GM23248 (cell line): ENCODE data around the gene ZSWIM3. TPM values are rescaled to one million over a fixed set of nuclear protein-coding genes. Genes with fewer than 3 reads are reported as not detected.

Experiments
- DNase-seq: peaks from one replicate; pipeline ENCODE4 v3.0.0-alpha.2; 2015
- H2AFZ ChIP-seq: fragments of 200-600 bp; sonication (generic); 2 replicates; pipeline ENCODE4 v1.6.1; 2016; ENCODE audit warnings: antibody characterized with exemption
- H3F3A ChIP-seq: fragments of 200-600 bp; sonication (generic); 2 replicates; pipeline ENCODE4 v1.6.1; 2016; ENCODE audit warnings: mild to moderate bottlenecking, antibody characterized with exemption, mixed run types; ENCODE audit not compliant: insufficient read depth
- H3K27ac ChIP-seq: fragments of 200-600 bp; sonication (generic); 2 replicates; pipeline ENCODE4 v1.5.1; 2016; ENCODE audit warnings: mild to moderate bottlenecking
- H3K27me3 ChIP-seq: fragments of 200-600 bp; sonication (generic); replicated peaks from 2 replicates; pipeline ENCODE4 v1.6.1; 2016; ENCODE audit warnings: mild to moderate bottlenecking; ENCODE audit not compliant: insufficient read depth
- H3K36me3 ChIP-seq: fragments of 200-600 bp; sonication (generic); 2 replicates; pipeline ENCODE4 v1.6.1; 2016; ENCODE audit warnings: low read depth, mild to moderate bottlenecking
- H3K4me1 ChIP-seq: fragments of 200-600 bp; sonication (generic); 2 replicates; pipeline ENCODE4 v1.6.1; 2016; ENCODE audit warnings: mild to moderate bottlenecking; ENCODE audit not compliant: insufficient read depth
- H3K4me2 ChIP-seq: fragments of 200-600 bp; sonication (generic); one replicate; pipeline ENCODE4 v1.6.1; 2016; ENCODE audit warnings: mild to moderate bottlenecking; ENCODE audit not compliant: unreplicated experiment
- H3K4me3 ChIP-seq: fragments of 200-600 bp; sonication (generic); 2 replicates; pipeline ENCODE4 v1.5.1; 2016; ENCODE audit warnings: mild to moderate bottlenecking
- H3K79me2 ChIP-seq: fragments of 200-600 bp; sonication (generic); 2 replicates; pipeline ENCODE4 v1.6.1; 2016; ENCODE audit warnings: mild to moderate bottlenecking; ENCODE audit not compliant: insufficient read depth
- H3K9ac ChIP-seq: fragments of 200-600 bp; sonication (generic); 2 replicates; pipeline ENCODE4 v1.6.1; 2016; ENCODE audit warnings: mild to moderate bottlenecking
- H3K9me2 ChIP-seq: fragments of 200-600 bp; sonication (generic); 2 replicates; pipeline ENCODE4 v1.6.1; 2016; ENCODE audit warnings: mixed run types, mild to moderate bottlenecking, moderate library complexity; ENCODE audit not compliant: insufficient read depth
- H3K9me3 ChIP-seq: fragments of 200-600 bp; sonication (generic); one replicate; pipeline ENCODE4 v1.6.1; 2017; ENCODE audit warnings: low read depth
- H4K20me1 ChIP-seq: fragments of 200-600 bp; sonication (generic); 2 replicates; pipeline ENCODE4 v1.6.0; 2016; ENCODE audit not compliant: insufficient read depth
- EZH2 ChIP-seq: fragments of 200-600 bp; sonication (generic); IDR thresholded peaks from 2 replicates; pipeline ENCODE4 v1.6.1; 2018; ENCODE audit warnings: antibody characterized with exemption, mild to moderate bottlenecking; ENCODE audit not compliant: insufficient read depth, poor library complexity, severe bottlenecking
- EZH2phosphoT487 ChIP-seq: fragments of 200-600 bp; sonication (generic); IDR thresholded peaks from 2 replicates; pipeline ENCODE4 v1.6.1; 2018; ENCODE audit warnings: antibody characterized with exemption, moderate library complexity, mild to moderate bottlenecking, low read depth; ENCODE audit not compliant: insufficient read depth
- WGBS, 2 experiments: methylation state at CpG; one replicate each; pipeline ENCODE4 v1.1.6; 2015 to 2017; ENCODE audit warnings: low lambda C conversion rate in 2 of 2, low coverage in 1 of 2; ENCODE audit errors: missing lambda C conversion rate in 2 of 2; 5-methylcytosine and 5-hydroxymethylcytosine counted together
- in situ Hi-C: fragments of 300-500 bp; cut with MboI; formaldehyde crosslinking; loops from 2 replicates; pipeline ENCODE4 v1.15.0; 2020
- polyA plus RNA-seq: library from polyadenylated mRNA; unstranded; fragments of >200 nt; fragmentation: Nextera tagmentation; extraction: Ambion mirVana; gene quantifications from 2 replicates; pipeline ENCODE4 v1.2.1, GENCODE V29; 2016
- total RNA-seq: library from RNA; depleted of rRNA; stranded (reverse); fragments of >200 nt; shearing (Covaris generic); gene quantifications from 2 replicates; pipeline ENCODE4 v1.2.3, GENCODE V29; 2014

The ZSWIM3 gene
- total and polyA plus RNA-seq, 2 experiments from 2014 or later: 1.9 to 4.3 TPM

GRCh38 chr20:45918182-45918737 lies 60.8 kb downstream of the ZSWIM3 start:
- Histone ChIP-seq H3K4me3 (no peak overlapping the region), H3K36me3 (no peaks in the 10 kb centered on the region), H3K4me2 (no peak overlapping the region), H3K9ac (no peak overlapping the region), H3F3A (peaks cover 5% of the 10 kb centered on the region; the same call in 1 of the 2 replicates), H3K9me2 (no peaks in the 10 kb centered on the region), H3K79me2 (no peaks in the 10 kb centered on the region), H3K27ac (no peak overlapping the region), H3K27me3 (no peaks in the 10 kb centered on the region), H3K9me3 (no peaks in the 10 kb centered on the region), H4K20me1 (no peaks in the 10 kb centered on the region), H3K4me1 (peaks cover 6% of the 10 kb centered on the region), H2AFZ (peak overlapping the region; percentile 35)
- no peak for DNase-seq
- WGBS, 2 experiments: 47 to 55% methylated on average over 4 to 5 of the region's 5 CpGs
- in situ Hi-C loops: no loop called here
- TF ChIP-seq EZH2phosphoT487 (no peak), EZH2 (no peak)

GRCh38 chr20:45918779-45919537 lies 61.5 kb downstream of the ZSWIM3 start:
- Histone ChIP-seq H3K4me2 (no peak overlapping the region), H3K4me1 (peaks cover 6% of the 10 kb centered on the region), H3K79me2 (no peaks in the 10 kb centered on the region), H2AFZ (peak overlapping the region; percentile 35; the same call in 1 of the 2 replicates), H3K36me3 (no peaks in the 10 kb centered on the region), H3K27me3 (no peaks in the 10 kb centered on the region), H4K20me1 (no peaks in the 10 kb centered on the region), H3K4me3 (no peak overlapping the region), H3K9me3 (no peaks in the 10 kb centered on the region), H3K9me2 (no peaks in the 10 kb centered on the region), H3K27ac (no peak overlapping the region), H3F3A (peaks cover 5% of the 10 kb centered on the region; the same call in 1 of the 2 replicates), H3K9ac (no peak overlapping the region)
- no peak for DNase-seq
- WGBS, 2 experiments: 78 to 82% methylated on average over 12 of the region's 12 CpGs
- TF ChIP-seq EZH2phosphoT487 (no peak), EZH2 (no peak)
- in situ Hi-C loops: no loop called here

GRCh38 chr20:45919542-45920399 lies 62.4 kb downstream of the ZSWIM3 start:
- H3K9ac ChIP-seq: no peak overlapping the region
- H3F3A ChIP-seq: peaks cover 5% of the 10 kb centered on the region; the same call in 1 of the 2 replicates
- H3K9me2 ChIP-seq: no peaks in the 10 kb centered on the region
- no peak overlapping the region for H3K27ac ChIP-seq
- H3K4me3 ChIP-seq: no peak overlapping the region
- H3K4me2 ChIP-seq: no peak overlapping the region
- TF ChIP-seq EZH2 (no peak), EZH2phosphoT487 (no peak)
- peaks cover 6% of the 10 kb centered on the region for H3K4me1 ChIP-seq
- H3K27me3 ChIP-seq: no peaks in the 10 kb centered on the region
- no peaks in the 10 kb centered on the region for H4K20me1 ChIP-seq
- H3K9me3 ChIP-seq: no peaks in the 10 kb centered on the region
- in situ Hi-C loops: no loop called here
- DNase-seq: no peak
- no peaks in the 10 kb centered on the region for H3K36me3 ChIP-seq
- WGBS, 2 experiments: 66 to 71% methylated on average over 11 of the region's 11 CpGs
- H3K79me2 ChIP-seq: no peaks in the 10 kb centered on the region
- H2AFZ ChIP-seq: no peak overlapping the region

GRCh38 chr20:45920462-45921336 lies 63.3 kb downstream of the ZSWIM3 start:
- H3F3A ChIP-seq: peaks cover 5% of the 10 kb centered on the region; the same call in 1 of the 2 replicates
- in situ Hi-C loops: no loop called here
- H2AFZ ChIP-seq: no peak overlapping the region
- no peaks in the 10 kb centered on the region for H3K27me3 ChIP-seq
- H3K4me1 ChIP-seq: peaks cover 6% of the 10 kb centered on the region
- H3K4me3 ChIP-seq: no peak overlapping the region
- H3K9me3 ChIP-seq: no peaks in the 10 kb centered on the region
- no peak overlapping the region for H3K4me2 ChIP-seq
- H4K20me1 ChIP-seq: no peaks in the 10 kb centered on the region
- WGBS, 2 experiments: 86 to 88% methylated on average over 9 of the region's 9 CpGs
- no peak overlapping the region for H3K9ac ChIP-seq
- no peak for DNase-seq
- no peaks in the 10 kb centered on the region for H3K79me2 ChIP-seq
- H3K9me2 ChIP-seq: no peaks in the 10 kb centered on the region
- TF ChIP-seq EZH2phosphoT487 (no peak), EZH2 (no peak)
- H3K27ac ChIP-seq: no peak overlapping the region
- H3K36me3 ChIP-seq: no peaks in the 10 kb centered on the region
